ENCODE measurements around the gene C10orf67. TPM values are rescaled to one million over a fixed set of nuclear protein-coding genes. Genes with fewer than 3 reads are reported as not detected.
A peak's percentile ranks its signal among the peaks of the same experiment; 100 is the strongest.

C10orf67 gene
- total RNA-seq, 1 experiment from 2014 or later, result 0.18 TPM

DNA sequence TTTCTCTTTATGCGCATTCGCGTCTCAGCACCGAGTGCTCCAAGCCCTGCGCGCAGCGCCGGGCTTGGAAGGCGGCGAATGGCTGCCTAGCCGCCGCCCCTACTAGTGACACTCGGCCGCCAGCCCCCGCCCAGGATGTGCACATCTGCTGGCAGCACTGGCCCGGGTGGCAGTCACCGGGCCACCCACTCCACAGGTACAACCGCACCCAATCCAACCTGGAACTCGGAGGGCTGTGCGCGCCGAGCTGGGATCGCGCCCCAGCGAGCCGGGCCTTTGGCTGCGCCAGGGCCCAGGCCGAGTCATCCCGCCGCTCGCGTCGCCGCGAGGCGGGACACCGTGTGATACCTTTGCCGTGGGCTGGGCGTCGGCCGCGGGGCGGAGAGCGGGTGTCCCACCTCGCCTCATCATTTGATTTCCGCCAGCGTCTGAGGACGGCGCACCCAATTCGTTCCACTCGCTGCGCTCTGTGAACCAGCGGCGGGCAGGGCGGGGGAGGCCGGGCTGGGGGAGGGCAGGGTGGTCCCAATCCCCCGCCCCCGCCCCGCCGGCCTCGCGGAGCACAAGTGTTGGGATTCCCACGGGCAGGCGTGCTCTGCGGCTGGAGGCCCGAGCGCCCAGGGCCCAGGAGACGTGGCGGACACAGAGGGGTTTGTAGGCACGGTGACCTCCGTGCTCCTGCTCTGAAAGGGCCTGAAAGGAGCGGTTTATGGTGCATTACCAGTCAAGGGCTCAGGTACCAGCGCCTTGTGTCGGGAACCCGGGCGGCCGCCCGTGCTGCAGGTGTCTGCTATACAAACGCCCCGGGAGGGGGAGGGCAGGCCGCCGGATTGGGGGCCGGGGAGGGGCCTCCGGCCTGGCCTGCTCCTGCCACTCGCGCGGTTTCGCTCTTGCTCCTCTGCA, 170.3 kb downstream of the C10orf67 start:
- DNase-seq (ENCODE audit: low spot score), result no peak

DNA sequence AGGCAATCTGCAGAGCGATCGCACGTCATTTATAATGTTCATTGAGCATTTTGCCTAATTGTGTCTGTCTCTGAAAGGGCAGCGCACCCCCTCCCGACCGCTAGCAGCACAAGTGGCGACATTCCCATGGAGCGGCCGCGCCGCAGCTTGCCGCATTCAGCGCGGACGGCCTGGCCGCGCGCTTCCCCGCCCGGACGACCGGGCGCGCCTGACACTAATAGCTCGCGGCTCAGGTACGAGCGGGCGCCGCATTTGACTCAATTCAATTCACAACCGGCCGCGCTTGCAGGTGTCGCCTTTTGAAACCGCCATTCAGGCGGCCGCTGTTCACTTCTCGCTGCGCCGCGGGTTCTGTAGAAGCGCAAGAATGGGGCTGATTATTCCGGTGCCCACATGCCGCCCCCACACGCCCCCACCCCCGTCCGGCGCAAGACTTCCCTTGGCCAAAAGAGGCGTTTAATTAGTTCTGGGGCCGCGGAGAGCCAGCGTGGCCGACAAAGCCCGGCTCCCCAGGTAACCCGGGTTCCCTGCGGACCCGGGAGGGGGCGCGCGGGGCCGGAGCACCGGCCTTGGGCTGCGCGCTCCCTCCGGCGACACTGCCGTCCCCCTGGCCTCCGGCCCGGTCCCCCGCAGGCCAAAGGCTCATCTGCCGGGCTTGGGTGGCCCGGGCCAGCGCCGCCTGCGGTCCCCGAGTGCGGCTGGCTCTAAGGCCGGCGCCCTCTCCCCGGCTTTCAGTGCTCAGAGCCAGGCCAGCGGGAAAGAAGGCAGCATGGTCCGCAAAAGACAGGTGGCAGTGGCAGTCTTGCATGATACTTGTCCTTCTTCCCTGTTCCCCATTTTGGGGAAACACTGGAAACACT, 171.2 kb downstream of the C10orf67 start:
- DNase-seq (ENCODE audit: low spot score), result no peak

DNA sequence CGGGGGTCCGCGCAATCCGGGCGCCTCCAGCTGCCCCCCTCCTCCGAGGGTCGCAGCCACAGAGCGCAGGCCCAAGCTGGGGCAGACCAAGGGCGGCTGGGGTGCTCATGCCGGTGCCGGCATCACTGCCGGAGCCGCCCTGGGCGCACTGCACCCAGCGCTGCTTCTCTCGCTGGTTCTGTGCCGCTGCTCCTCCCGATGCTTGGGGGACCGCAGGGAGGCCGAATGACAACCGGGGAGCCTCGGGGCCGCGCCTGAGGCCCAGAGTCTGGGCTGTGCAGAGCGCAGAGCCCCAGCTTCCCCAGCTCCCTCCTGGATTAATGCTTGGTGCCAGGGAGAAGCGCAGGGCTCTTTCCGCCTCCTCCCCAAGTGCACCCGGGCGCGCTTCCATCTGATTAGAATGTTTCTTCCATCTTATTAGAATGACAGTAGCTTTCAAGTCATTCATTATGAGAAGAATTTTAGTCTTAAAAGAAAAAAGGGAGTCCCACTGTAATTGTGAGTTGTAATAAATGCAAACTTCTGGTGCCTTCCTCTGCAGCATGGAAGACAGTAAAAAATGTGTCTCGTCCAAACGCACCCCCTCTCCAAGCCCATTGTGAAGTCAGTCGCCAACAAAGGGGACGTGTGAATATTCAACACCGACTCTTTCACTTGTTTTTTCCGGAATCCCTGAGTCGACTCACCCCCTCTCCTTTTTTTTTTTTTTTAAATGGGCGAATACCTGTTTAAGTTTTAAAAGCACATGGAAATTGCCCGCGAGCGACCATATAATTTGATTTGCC, 172.0 kb downstream of the C10orf67 start:
- no peak for DNase-seq (ENCODE audit: low spot score)

DNA sequence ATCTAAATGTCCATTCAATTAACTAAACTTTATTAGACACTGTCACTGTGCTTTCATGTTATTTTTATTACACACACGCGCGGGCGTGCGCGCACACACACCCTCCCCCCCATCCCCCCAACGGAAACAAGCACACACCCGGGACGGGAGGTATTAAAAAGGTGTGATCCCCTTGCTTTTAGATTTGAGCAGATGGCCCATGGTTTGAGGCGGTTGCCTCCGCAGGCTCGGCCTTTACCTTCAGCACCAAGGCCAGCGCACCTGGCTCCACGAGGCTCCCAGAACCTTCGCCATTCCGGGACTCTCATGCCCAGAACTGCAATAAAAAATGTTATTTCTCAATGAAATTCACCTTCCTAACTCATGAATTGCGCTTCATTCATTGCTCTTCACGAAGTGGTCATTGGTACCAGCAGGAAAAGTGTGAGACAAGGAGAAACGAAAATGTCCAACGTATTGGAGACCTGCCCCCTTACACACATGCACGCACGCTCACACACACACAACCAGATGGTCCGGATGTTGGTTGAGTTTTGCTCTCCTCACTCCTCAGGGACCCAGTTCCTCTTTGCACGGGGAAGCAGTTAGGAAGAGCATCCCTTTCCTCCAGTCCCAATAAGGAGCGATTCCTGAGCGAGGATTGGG, 173.2 kb downstream of the C10orf67 start:
- no peak for DNase-seq (ENCODE audit: low spot score)

DNA sequence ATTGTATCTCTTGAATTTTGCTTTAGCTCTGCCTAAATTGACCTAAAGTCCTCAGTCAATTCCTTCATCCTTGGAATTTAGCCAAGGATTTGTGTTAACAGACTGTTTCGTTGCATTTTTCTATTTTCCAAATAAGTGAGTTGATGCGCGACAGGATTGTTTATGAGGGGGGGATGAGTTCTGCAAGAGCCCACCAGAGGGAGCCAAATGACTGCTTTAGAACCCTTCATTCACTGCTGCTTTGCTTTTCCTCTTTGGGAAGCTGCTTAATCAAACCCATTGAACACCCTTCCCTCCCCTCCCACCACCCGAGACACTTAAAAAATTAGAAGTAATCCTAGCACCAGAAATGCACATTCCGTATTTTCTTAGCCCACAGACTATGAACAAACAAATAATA, 186.2 kb downstream of the C10orf67 start:
- DNase-seq (ENCODE audit: low spot score), result peak; percentile 83

DNA sequence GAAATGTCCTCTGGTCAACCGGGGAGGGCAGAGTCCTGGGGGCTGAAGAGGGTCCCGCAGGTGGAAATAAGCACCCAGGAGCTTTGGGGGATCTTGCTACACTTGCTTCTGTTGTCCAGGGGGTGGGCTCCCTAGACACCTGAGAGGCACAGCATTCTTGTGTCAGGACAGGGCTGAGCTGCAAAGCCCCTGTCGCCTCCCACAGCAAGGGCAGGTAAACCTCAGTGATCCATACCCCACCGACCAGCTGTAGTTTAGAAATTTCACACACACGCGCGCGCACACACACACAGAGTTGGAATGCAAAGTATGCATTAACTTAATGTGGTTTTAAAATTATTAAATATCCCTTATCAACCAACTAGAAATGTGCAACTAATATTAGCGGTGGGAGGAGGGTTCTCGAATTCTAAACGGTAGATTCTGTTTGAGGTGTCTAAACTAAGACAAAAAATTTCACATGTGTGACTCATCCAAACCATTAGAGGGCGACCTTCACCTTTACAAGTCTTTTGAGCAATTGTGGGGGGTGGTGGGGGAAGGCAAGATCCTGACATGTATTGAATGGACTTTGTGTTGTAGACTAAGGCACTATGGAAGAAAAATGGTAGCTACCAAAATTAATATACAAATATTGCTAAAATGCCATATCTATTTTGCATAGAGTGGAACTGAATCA, 186.8 kb downstream of the C10orf67 start:
- peak; percentile 47 for DNase-seq (ENCODE audit: low spot score)

DNA sequence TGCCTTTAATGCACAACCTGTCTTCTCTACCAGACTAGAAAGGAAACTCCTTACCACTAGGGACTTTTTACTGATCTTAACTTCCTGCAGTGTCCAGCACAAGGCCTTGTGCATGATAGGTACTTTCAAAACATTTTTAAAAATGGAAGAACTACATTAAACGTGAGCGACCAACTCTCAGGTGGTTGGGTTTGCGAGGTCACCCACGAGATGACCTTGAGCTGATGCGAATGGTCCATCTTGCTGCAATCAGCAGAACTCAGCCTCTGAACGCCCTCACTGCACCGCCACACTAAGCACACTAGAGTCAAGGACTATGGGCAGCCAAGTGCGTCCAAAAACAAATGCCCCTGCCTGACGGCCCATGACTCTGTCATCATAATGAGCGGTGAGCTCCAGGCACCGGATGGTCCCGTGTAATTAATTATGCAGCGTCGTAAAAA, 187.3 kb downstream of the C10orf67 start:
- DNase-seq (ENCODE audit: low spot score), result no peak

DNA sequence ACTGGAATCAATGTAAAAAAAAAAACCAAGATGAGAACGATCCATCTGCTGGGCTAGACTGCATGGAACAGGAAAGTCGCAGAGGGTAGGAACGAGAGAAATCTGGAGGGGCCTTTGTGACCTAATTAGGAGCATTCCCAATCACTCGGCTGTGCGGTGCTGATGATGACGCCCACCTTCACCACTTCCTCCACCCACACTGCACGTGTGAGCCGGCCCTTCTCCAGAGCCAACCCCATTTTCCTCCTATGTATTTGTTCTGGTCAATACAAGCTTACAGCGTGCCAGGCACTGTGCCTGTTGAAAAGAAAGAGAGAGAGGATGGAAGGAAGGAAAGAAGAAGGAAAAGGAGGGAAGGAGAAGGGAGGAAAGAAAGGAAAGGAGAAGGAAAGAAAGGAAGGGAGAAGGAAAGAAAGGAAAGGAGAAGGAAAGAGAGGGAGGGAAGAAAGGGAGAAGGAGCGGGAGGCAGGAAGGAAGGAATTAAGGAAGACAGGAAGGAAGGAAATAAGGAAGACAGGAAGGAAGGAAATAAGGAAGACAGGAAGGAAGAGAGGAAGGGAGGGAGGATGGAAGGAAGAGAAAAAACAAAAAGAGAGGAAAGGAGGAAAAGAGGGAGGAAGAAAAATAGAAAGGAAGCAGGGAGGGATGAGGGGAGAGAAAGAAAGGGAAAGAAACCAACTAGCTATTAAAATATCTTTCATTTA, 188.0 kb downstream of the C10orf67 start:
- no peak for DNase-seq (ENCODE audit: low spot score)

DNA sequence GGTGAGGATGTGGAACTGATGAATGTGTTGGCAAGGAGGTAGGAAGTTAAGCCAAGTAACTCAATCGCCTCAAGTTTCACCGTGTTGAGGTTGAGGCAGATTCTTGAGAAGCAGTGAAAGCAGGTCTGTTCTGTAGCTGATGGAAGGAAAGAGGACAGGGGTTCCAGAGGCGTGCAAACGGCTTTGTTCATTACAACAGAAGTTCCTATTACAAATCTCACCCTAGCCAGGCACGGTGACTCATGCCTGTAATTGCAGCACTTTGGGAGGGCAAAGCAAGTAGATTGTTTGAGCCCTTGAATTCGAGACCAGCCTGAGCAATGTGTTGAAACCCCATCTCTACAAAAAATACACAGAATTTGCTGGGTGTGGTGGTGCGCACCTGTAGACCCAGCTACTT, 189.4 kb downstream of the C10orf67 start:
- no peak for DNase-seq (ENCODE audit: low spot score)

Small RNA genes within 50 kb of the gene (small RNA-seq; reads per million reads assigned to genes)
- gene MIR1254-2 (not detected), gene RF00561 (not detected)

Other genes with a start within 250 kb of the C10orf67 start
- 24.3 and 24.7 TPM in 2 replicates for gene MSRB2, start 249.2 kb downstream of the C10orf67 start, total RNA-seq (2014; rRNA removed; shearing (Covaris generic))
- gene PTF1A, start 152.5 kb downstream of the C10orf67 start, total RNA-seq (2014; rRNA removed; shearing (Covaris generic)), result not detected in 2 replicates
- 2.3 and 2.4 TPM in 2 replicates for gene OTUD1, start 94.3 kb upstream of the C10orf67 start, total RNA-seq (2014; rRNA removed; shearing (Covaris generic))